ENCODE data around the gene YBX1. TPM values are rescaled to one million over a fixed set of nuclear protein-coding genes. Genes with fewer than 3 reads are reported as not detected.
"Not testable (repeated sequence)": the region's sequence is repeated elsewhere in the genome, so short reads cannot be mapped to it uniquely, and the experiment has no call there.

Gene YBX1
- total RNA-seq, 1 experiment from 2014 or later = 652 TPM

DNA sequence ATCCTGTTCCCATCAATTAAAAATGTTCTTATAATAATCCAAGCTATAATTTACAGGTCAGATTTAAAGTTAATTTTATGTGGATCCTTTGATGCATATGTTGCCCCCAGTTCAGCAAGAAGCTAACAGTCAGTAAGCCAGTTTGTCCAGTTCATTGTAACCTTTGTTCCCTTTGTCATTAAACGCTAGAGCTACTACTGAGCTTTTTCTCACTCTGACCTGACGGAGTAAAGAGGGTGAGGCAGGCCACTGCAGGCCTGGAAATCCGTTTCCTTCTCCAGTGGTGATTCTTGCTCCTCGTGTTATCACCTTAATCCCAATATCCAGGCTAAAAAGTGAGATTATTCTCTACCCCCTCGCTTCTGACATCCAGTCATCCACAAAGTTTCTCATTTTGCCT, 10.2 kb downstream of the YBX1 start:
- Histone ChIP-seq H2AFZ (ENCODE audit: low read length) (no peak overlapping the region), H3K4me3 (ENCODE audit: low read length) (no peak overlapping the region), H3K27me3 (ENCODE audit: low read length) (no peaks in the 10 kb centered on the region), H3K79me2 (ENCODE audit: low read length) (peaks cover 99% of the 10 kb centered on the region), H3K36me3 (ENCODE audit: insufficient read depth, low read length) (peaks cover 96% of the 10 kb centered on the region), H4K20me1 (ENCODE audit: insufficient read depth, low read depth, low read length) (peaks cover 84% of the 10 kb centered on the region), H3K9ac (ENCODE audit: low read length) (no peak overlapping the region), H3K4me2 (ENCODE audit: low read depth, low read length, poor library complexity, severe bottlenecking) (no peak overlapping the region), H3K9me2 (replicated peaks; ENCODE audit: insufficient read depth, low read length) (no peaks in the 10 kb centered on the region), H3K27ac (ENCODE audit: low read length) (no peak overlapping the region), H3K4me1 (ENCODE audit: low read length) (peaks cover 30% of the 10 kb centered on the region), H3K9me3 (ENCODE audit: low read length) (no peaks in the 10 kb centered on the region)
- DNase-seq = no peak

DNA sequence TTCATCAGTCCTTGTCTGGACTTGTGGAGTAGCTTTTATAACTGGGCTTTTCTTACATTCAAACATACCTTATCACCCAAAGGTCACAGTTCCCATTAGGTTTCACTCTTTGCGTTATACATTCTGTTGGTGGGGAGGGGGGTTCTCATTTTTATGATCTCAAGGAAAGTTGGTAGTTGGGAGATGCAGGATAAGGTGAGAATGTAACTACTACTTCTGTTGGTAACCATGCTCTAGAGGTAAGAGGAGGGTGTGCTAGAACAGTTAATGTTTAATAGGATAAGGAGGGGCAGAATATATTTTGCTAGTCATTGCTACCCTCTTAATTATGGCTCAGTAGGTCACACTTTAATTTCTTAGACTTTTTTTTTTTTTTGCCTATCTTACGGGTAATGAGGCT, 10.7 kb downstream of the YBX1 start:
- DNase-seq = no peak
- no peak overlapping the region for H3K4me2 ChIP-seq (ENCODE audit: low read depth, low read length, poor library complexity, severe bottlenecking)
- H3K9me3 ChIP-seq (ENCODE audit: low read length) = no peaks in the 10 kb centered on the region
- H3K4me1 ChIP-seq (ENCODE audit: low read length) = peaks cover 26% of the 10 kb centered on the region
- H3K36me3 ChIP-seq (ENCODE audit: insufficient read depth, low read length) = peaks cover 96% of the 10 kb centered on the region
- H3K27me3 ChIP-seq (ENCODE audit: low read length) = no peaks in the 10 kb centered on the region
- no peak overlapping the region for H2AFZ ChIP-seq (ENCODE audit: low read length)
- no peaks in the 10 kb centered on the region for H3K9me2 ChIP-seq (replicated peaks; ENCODE audit: insufficient read depth, low read length)
- H3K79me2 ChIP-seq (ENCODE audit: low read length) = peaks cover 99% of the 10 kb centered on the region
- H3K27ac ChIP-seq (ENCODE audit: low read length) = no peak overlapping the region
- H3K4me3 ChIP-seq (ENCODE audit: low read length) = no peak overlapping the region
- H4K20me1 ChIP-seq (ENCODE audit: insufficient read depth, low read depth, low read length) = peaks cover 80% of the 10 kb centered on the region
- H3K9ac ChIP-seq (ENCODE audit: low read length) = no peak overlapping the region

DNA sequence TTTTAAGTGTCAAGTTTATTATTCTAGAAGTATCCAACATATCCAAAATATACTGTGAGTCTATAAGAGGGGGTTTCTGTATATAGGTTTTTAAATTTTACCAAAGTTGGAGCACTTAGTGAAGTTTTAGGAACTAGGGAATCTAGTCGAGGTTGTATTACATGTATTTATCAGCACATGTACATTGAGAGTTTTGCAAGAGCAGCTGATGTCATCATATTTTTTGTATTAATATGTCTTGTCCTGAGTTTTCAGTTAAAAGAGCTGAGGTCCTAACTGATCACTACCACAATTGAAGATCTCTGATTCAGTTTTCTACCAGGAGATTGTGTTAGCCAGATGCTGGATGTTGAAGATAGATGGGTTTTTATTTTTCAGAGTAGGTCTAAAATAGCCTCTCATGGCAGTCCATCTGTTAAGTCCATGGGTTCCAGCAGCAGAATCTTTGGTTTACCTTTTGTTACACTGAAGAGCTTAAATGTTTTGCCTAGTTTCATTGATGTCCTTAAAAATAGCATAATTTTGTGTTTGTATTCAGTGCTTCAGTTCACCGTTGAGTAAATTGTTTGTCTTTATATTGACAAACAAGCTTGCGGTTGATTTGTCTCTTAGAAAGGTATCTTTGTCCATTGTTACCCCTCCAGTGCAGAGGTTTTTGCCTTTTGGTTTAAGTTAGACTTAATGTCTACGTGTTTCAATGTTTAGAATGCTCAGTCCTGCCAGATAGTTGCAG, 16.0 kb downstream of the YBX1 start:
- H3K36me3 ChIP-seq (ENCODE audit: insufficient read depth, low read length) = peaks cover 95% of the 10 kb centered on the region
- H3K79me2 ChIP-seq (ENCODE audit: low read length) = peaks cover 83% of the 10 kb centered on the region
- H3K9me2 ChIP-seq (replicated peaks; ENCODE audit: insufficient read depth, low read length) = no peaks in the 10 kb centered on the region
- H3K4me2 ChIP-seq (ENCODE audit: low read depth, low read length, poor library complexity, severe bottlenecking) = no peak overlapping the region
- peaks cover 42% of the 10 kb centered on the region for H4K20me1 ChIP-seq (ENCODE audit: insufficient read depth, low read depth, low read length)
- DNase-seq = no peak
- no peak overlapping the region for H3K27ac ChIP-seq (ENCODE audit: low read length)
- H3K4me1 ChIP-seq (ENCODE audit: low read length) = no peaks in the 10 kb centered on the region
- H2AFZ ChIP-seq (ENCODE audit: low read length) = no peak overlapping the region
- no peaks in the 10 kb centered on the region for H3K27me3 ChIP-seq (ENCODE audit: low read length)
- no peak overlapping the region for H3K4me3 ChIP-seq (ENCODE audit: low read length)
- H3K9ac ChIP-seq (ENCODE audit: low read length) = no peak overlapping the region
- no peaks in the 10 kb centered on the region for H3K9me3 ChIP-seq (ENCODE audit: low read length)

DNA sequence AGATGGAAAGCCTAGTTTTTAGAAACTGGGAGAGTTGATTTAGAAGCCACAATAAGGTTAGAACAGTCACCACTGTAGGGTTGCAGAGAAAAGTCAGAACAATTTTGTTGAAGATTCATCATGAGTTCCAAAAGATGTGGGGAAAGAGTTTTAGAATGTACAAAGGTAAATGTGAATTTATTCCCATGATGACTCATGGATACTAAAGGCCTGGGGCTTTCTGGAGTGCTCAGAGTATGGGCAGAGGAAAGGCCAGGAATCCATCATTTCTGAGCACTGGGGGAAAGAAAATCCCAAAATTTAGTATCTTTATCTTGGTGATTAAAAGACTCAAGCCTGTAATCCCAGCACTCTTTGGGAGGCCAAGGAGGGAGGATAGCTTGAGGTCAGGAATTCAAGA, 17.8 kb downstream of the YBX1 start:
- Histone ChIP-seq H4K20me1 (ENCODE audit: insufficient read depth, low read depth, low read length) (peaks cover 25% of the 10 kb centered on the region), H3K4me2 (ENCODE audit: low read depth, low read length, poor library complexity, severe bottlenecking) (no peak overlapping the region), H3K27me3 (ENCODE audit: low read length) (no peaks in the 10 kb centered on the region), H3K27ac (ENCODE audit: low read length) (no peak overlapping the region), H3K36me3 (ENCODE audit: insufficient read depth, low read length) (peaks cover 95% of the 10 kb centered on the region), H3K9me2 (replicated peaks; ENCODE audit: insufficient read depth, low read length) (no peaks in the 10 kb centered on the region), H3K4me1 (ENCODE audit: low read length) (no peaks in the 10 kb centered on the region), H3K4me3 (ENCODE audit: low read length) (no peak overlapping the region), H3K79me2 (ENCODE audit: low read length) (peaks cover 72% of the 10 kb centered on the region), H3K9ac (ENCODE audit: low read length) (no peak overlapping the region), H2AFZ (ENCODE audit: low read length) (no peak overlapping the region), H3K9me3 (ENCODE audit: low read length) (no peaks in the 10 kb centered on the region)
- DNase-seq = no peak

DNA sequence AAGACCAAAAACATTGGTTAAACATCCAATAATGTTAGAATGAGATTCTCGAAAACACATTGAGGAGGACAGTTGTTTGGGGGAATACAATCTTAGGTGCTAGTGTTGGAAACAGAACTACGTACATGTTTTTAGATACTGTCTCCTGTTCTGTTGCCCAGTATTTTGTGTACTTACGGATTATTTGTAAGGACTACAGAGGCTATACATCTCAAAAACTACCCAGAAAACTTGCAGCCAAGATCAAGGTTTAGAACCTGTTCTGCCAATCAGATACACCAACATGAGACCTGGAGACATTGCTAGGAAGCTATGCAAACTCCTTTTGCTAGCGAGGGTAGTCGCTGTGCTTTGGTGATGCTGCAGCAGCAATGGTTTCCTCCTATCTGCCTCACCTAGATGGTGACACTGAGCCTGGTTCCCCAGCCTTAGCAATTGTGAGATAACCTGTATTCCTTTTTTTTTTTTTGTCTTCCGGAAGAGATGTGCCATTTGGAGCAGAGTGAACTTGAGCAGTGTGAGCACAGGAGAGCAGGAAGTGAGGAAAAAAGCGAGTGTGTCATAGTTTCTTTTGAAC, 21.8 kb downstream of the YBX1 start:
- peaks cover 87% of the 10 kb centered on the region for H3K36me3 ChIP-seq (ENCODE audit: insufficient read depth, low read length)
- H3K79me2 ChIP-seq (ENCODE audit: low read length) = peaks cover 53% of the 10 kb centered on the region
- H3K9me3 ChIP-seq (ENCODE audit: low read length) = no peaks in the 10 kb centered on the region
- no peaks in the 10 kb centered on the region for H3K4me1 ChIP-seq (ENCODE audit: low read length)
- no peak for DNase-seq
- H4K20me1 ChIP-seq (ENCODE audit: insufficient read depth, low read depth, low read length) = peaks cover 13% of the 10 kb centered on the region
- no peak overlapping the region for H3K4me2 ChIP-seq (ENCODE audit: low read depth, low read length, poor library complexity, severe bottlenecking)
- no peak overlapping the region for H3K9ac ChIP-seq (ENCODE audit: low read length)
- no peak overlapping the region for H3K27ac ChIP-seq (ENCODE audit: low read length)
- no peaks in the 10 kb centered on the region for H3K9me2 ChIP-seq (replicated peaks; ENCODE audit: insufficient read depth, low read length)
- no peak overlapping the region for H2AFZ ChIP-seq (ENCODE audit: low read length)
- H3K27me3 ChIP-seq (ENCODE audit: low read length) = no peaks in the 10 kb centered on the region
- no peak overlapping the region for H3K4me3 ChIP-seq (ENCODE audit: low read length)

DNA sequence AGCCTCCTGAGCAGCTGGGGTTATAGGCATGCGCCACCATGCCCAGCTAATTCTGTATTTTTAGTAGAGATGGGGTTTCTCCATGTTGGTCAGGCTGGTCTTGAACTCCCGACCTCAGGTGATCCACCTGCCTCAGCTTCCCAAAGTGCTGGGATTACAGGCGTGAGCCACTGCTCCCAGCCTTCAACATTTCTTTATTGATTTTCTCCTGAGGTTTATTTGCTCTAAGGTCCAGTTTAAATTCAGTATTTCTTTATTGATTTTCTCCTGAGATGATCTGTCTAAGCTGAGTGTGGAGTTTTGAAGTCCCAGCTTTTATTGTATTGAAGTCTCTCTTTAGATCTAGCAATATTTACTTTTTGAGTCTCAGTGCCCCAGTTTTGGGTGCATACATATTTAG, 30.6 kb downstream of the YBX1 start:
- H3K9ac ChIP-seq (ENCODE audit: low read length); H3K4me1 ChIP-seq (ENCODE audit: low read length); H3K27ac ChIP-seq (ENCODE audit: low read length); H3K27me3 ChIP-seq (ENCODE audit: low read length); H2AFZ ChIP-seq (ENCODE audit: low read length); H3K9me3 ChIP-seq (ENCODE audit: low read length); H3K4me3 ChIP-seq (ENCODE audit: low read length); H3K4me2 ChIP-seq (ENCODE audit: low read depth, low read length, poor library complexity, severe bottlenecking); H3K9me2 ChIP-seq (replicated peaks; ENCODE audit: insufficient read depth, low read length); DNase-seq: not testable (repeated sequence)
- H4K20me1 ChIP-seq (ENCODE audit: insufficient read depth, low read depth, low read length) = peaks cover 14% of the 10 kb centered on the region; the same call in 1 of the 2 replicates
- H3K36me3 ChIP-seq (ENCODE audit: insufficient read depth, low read length) = peaks cover 64% of the 10 kb centered on the region
- H3K79me2 ChIP-seq (ENCODE audit: low read length) = peaks cover 14% of the 10 kb centered on the region

DNA sequence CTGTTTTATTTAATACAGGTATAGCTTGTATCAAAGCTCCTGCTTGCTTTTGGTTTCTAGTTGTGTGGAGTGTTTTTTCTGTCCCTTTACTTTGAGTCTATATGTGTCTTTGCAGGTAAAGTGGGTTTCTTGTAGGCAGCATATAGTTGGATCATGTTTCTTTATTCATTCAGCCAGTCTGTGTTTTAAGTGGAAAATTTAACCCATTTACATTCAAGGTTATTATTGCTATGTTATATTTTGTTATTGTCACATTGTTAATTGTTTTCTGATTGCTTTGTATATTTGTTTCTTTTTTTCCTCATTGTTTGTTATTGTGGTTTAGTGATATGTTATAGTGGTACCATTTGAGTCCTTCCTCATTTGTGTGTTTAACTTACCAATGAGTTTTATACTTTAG, 31.1 kb downstream of the YBX1 start:
- Histone ChIP-seq H3K4me1 (ENCODE audit: low read length) (no peaks in the 10 kb centered on the region), H3K4me2 (ENCODE audit: low read depth, low read length, poor library complexity, severe bottlenecking) (no peak overlapping the region), H3K36me3 (ENCODE audit: insufficient read depth, low read length) (peaks cover 59% of the 10 kb centered on the region), H3K9ac (ENCODE audit: low read length) (no peak overlapping the region), H2AFZ (ENCODE audit: low read length) (no peak overlapping the region), H3K27me3 (ENCODE audit: low read length) (no peaks in the 10 kb centered on the region), H3K9me3 (ENCODE audit: low read length) (no peaks in the 10 kb centered on the region; the same call in 1 of the 2 replicates), H3K79me2 (ENCODE audit: low read length) (peaks cover 10% of the 10 kb centered on the region), H3K4me3 (ENCODE audit: low read length) (no peak overlapping the region), H3K9me2 (replicated peaks; ENCODE audit: insufficient read depth, low read length) (no peaks in the 10 kb centered on the region), H4K20me1 (ENCODE audit: insufficient read depth, low read depth, low read length) (peaks cover 14% of the 10 kb centered on the region; the same call in 1 of the 2 replicates), H3K27ac (ENCODE audit: low read length) (no peak overlapping the region)
- no peak for DNase-seq

DNA sequence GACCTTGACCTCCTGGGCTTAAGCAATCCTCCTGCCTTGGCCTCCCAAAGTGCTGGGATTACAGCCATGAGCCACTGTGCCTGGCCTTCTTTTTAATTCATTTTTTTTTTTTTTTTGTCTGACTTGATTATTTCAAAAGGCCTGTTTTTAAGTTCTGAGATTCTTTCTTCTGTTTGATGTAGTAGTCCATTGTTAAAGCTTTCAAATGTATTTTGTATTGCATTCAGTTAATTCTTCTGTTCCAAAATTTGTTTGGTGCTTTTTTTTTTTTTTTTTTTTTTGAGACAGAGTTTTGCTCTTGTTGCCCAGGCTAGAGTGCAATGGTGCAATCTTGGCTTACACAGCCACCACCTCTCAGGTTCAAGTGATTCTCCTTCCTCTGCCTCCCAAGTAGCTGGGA, 32.2 kb downstream of the YBX1 start:
- H3K36me3 ChIP-seq (ENCODE audit: insufficient read depth, low read length) = peaks cover 56% of the 10 kb centered on the region
- H3K9ac ChIP-seq (ENCODE audit: low read length); DNase-seq: not testable (repeated sequence)

More for the DNA sequence above, 32.2 kb downstream of the YBX1 start:
- H2AFZ ChIP-seq (ENCODE audit: low read length); H3K27me3 ChIP-seq (ENCODE audit: low read length); H3K27ac ChIP-seq (ENCODE audit: low read length); H3K9me3 ChIP-seq (ENCODE audit: low read length); H3K9me2 ChIP-seq (replicated peaks; ENCODE audit: insufficient read depth, low read length); H3K4me2 ChIP-seq (ENCODE audit: low read depth, low read length, poor library complexity, severe bottlenecking); H3K4me1 ChIP-seq (ENCODE audit: low read length); H3K4me3 ChIP-seq (ENCODE audit: low read length); H3K79me2 ChIP-seq (ENCODE audit: low read length): not testable (repeated sequence)
- H4K20me1 ChIP-seq (ENCODE audit: insufficient read depth, low read depth, low read length) = peaks cover 14% of the 10 kb centered on the region; the same call in 1 of the 2 replicates

Data from Karpas-422 (cell line).